HepG2 (cell line): ENCODE results near the gene ERVMER34-1. TPM values are rescaled to one million over a fixed set of nuclear protein-coding genes. Genes with fewer than 3 reads are reported as not detected.
A peak's percentile ranks its signal among the peaks of the same experiment; 100 is the strongest.

ENCODE experiments used
- CCAR2 ChIP-seq: fragments of 200-400 bp; formaldehyde crosslinking; optimal IDR thresholded peaks from 2 replicates; pipeline ENCODE3; 2018; ENCODE audit warnings: low read depth, mild to moderate bottlenecking, low read length, moderate library complexity
- DBP ChIP-seq: sonication (generic); formaldehyde crosslinking; IDR thresholded peaks from 2 replicates; pipeline ENCODE4 v1.4.0; 2020; ENCODE audit warnings: missing genetic modification reagents; ENCODE audit errors: not compliant biosample characterization
- EED ChIP-seq: sonication (generic); formaldehyde crosslinking; IDR thresholded peaks from 2 replicates; pipeline ENCODE4 v1.5.0; 2020; ENCODE audit warnings: mild to moderate bottlenecking, missing genetic modification reagents
- FOXO4 ChIP-seq: sonication (generic); formaldehyde crosslinking; conservative IDR thresholded peaks from 2 replicates; pipeline ENCODE4 v1.8.1; 2023; ENCODE audit warnings: missing genetic modification reagents
- GATAD1 ChIP-seq: IDR thresholded peaks from 2 replicates; pipeline ENCODE4 v1.6.1; 2016; ENCODE audit warnings: missing genetic modification reagents, missing compliant biosample characterization
- ISL2 ChIP-seq: sonication (generic); formaldehyde crosslinking; IDR thresholded peaks from 2 replicates; pipeline ENCODE4 v1.5.0; 2020; ENCODE audit warnings: missing genetic modification reagents
- MEF2D ChIP-seq: sonication (generic); formaldehyde crosslinking; IDR thresholded peaks from 2 replicates; pipeline ENCODE4 v1.5.1; 2020; ENCODE audit warnings: mild to moderate bottlenecking, missing genetic modification reagents
- MIER3 ChIP-seq: IDR thresholded peaks from 2 replicates; pipeline ENCODE4 v1.6.1; 2016; ENCODE audit warnings: missing compliant biosample characterization, borderline replicate concordance
- NFYB ChIP-seq: sonication (generic); formaldehyde crosslinking; IDR thresholded peaks from 2 replicates; pipeline ENCODE4 v1.4.0; 2020; ENCODE audit warnings: missing genetic modification reagents
- RELA ChIP-seq: sonication (generic); formaldehyde crosslinking; IDR thresholded peaks from 2 replicates; pipeline ENCODE4 v1.4.0; 2020; ENCODE audit warnings: missing genetic modification reagents
- RXRB ChIP-seq: IDR thresholded peaks from 2 replicates; pipeline ENCODE4 v1.6.1; 2016; ENCODE audit warnings: borderline replicate concordance, missing genetic modification reagents, missing compliant biosample characterization
- SIX4 ChIP-seq: sonication (generic); formaldehyde crosslinking; IDR thresholded peaks from 2 replicates; pipeline ENCODE4 v1.4.0; 2020; ENCODE audit warnings: missing genetic modification reagents
- TOPORS ChIP-seq: sonication (generic); formaldehyde crosslinking; IDR thresholded peaks from 2 replicates; pipeline ENCODE4 v1.8.0; 2023; ENCODE audit warnings: mild to moderate bottlenecking, missing genetic modification reagents
- ZNF281 ChIP-seq: sonication (generic); formaldehyde crosslinking; IDR thresholded peaks from 2 replicates; pipeline ENCODE4 v1.4.0; 2020; ENCODE audit warnings: missing genetic modification reagents, borderline replicate concordance
- ZNF550 ChIP-seq: sonication (generic); formaldehyde crosslinking; IDR thresholded peaks from 2 replicates; pipeline ENCODE4 v1.4.0; 2020; ENCODE audit warnings: mild to moderate bottlenecking, missing genetic modification reagents, borderline replicate concordance
- ZNF800 ChIP-seq: sonication (generic); formaldehyde crosslinking; IDR thresholded peaks from 2 replicates; pipeline ENCODE4 v1.4.0; 2020; ENCODE audit warnings: missing genetic modification reagents
- polyA plus RNA-seq, 8 experiments: library from polyadenylated mRNA; depleted of rRNA in 3 of 8; stranded (reverse) in 7 of 8; unstranded in 1 of 8; fragments of >200 nt; fragmentation: Illumina TruSeq in 4 of 8; extraction: Trizol in 4 of 8; gene quantifications; 2 replicates each; pipeline versions ENCODE4 v1.2.1 to v1.2.3, GENCODE V29; 2011 to 2016; ENCODE audit warnings: low read depth in 4 of 8, missing spikeins in 1 of 8, mixed read lengths in 1 of 8; ENCODE audit not compliant: insufficient read depth in 1 of 8
- total RNA-seq, 5 experiments: library from RNA; depleted of rRNA; stranded (reverse); fragments of >200 nt; fragmentation: Illumina TruSeq; extraction: Trizol; gene quantifications; 2 replicates each; pipeline ENCODE4 v1.2.3, GENCODE V29; 2016; ENCODE audit warnings: low read depth in 1 of 5
- TF ChIP-seq, protein P1 (sequence below): sonication (generic); formaldehyde crosslinking; IDR thresholded peaks from 2 replicates; pipeline ENCODE4 v1.5.0; 2020; ENCODE audit warnings: missing genetic modification reagents, mild to moderate bottlenecking, borderline replicate concordance

Gene ERVMER34-1
- total and polyA plus RNA-seq, 2 of the 13 experiments (the other 11 are each of a cell fraction or from before 2014, with no cell fraction given), result 0.04 to 0.35 TPM

GRCh38 chr4:52712251-52713130, 38.7 kb downstream of the ERVMER34-1 start (continued):
- no peak for TF ChIP-seq DBP (CRISPR knock-in tag)
- TF ChIP-seq NFYB (CRISPR knock-in tag), result peak; percentile 88
- TF ChIP-seq, protein P1, sequence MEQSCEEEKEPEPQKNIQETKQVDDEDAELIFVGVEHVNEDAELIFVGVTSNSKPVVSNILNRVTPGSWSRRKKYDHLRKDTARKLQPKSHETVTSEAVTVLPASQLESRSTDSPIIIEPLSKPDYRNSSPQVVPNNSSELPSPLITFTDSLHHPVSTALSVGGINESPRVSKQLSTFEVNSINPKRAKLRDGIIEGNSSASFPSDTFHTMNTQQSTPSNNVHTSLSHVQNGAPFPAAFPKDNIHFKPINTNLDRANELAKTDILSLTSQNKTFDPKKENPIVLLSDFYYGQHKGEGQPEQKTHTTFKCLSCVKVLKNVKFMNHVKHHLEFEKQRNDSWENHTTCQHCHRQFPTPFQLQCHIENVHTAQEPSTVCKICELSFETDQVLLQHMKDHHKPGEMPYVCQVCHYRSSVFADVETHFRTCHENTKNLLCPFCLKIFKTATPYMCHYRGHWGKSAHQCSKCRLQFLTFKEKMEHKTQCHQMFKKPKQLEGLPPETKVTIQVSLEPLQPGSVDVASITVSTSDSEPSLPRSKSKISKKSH, result no peak
- peak; percentile 33; the same call in 1 of the 2 replicates for TF ChIP-seq TOPORS (CRISPR knock-in tag)
- TF ChIP-seq CCAR2, result no peak
- TF ChIP-seq RXRB (CRISPR knock-in tag), result peak; percentile 24; the same call in 1 of the 2 replicates
- TF ChIP-seq ZNF800 (CRISPR knock-in tag), result no peak
- TF ChIP-seq MIER3 (CRISPR knock-in tag), result no peak; the same call in 1 of the 2 replicates
- TF ChIP-seq FOXO4, result no peak
- no peak for TF ChIP-seq ZNF550 (CRISPR knock-in tag)
- TF ChIP-seq RELA (CRISPR knock-in tag), result no peak
- TF ChIP-seq SIX4 (CRISPR knock-in tag), result peak; percentile 23; the same call in 1 of the 2 replicates
- peak; percentile 62 for TF ChIP-seq MEF2D (CRISPR knock-in tag)
- TF ChIP-seq ZNF281 (CRISPR knock-in tag), result peak; percentile 81; the same call in 1 of the 2 replicates
- peak; percentile 66 for TF ChIP-seq GATAD1 (CRISPR knock-in tag)
- peak; percentile 38; the same call in 1 of the 2 replicates for TF ChIP-seq ISL2
- 0 out of 2 replicates have a peak, but pooled peaks have one; percentile 60 for TF ChIP-seq EED (CRISPR knock-in tag)
